IPS-NIHi7 (cell line): Measurements from ENCODE around the gene MACROD1.
A peak's percentile ranks its signal among the peaks of the same experiment; 100 is the strongest.

ENCODE experiments used
- DNase-seq: peaks from one replicate; pipeline ENCODE4 v3.0.0; 2012; ENCODE audit warnings: mixed read lengths; ENCODE audit errors: extremely low spot score

The MACROD1 gene

GRCh38 chr11:64152841-64153691 is 12.8 kb downstream of the MACROD1 start:
- DNase-seq, result peak; percentile 97

GRCh38 chr11:64151337-64151736 is 14.6 kb downstream of the MACROD1 start:
- no peak for DNase-seq

GRCh38 chr11:64150481-64151239 is 15.3 kb downstream of the MACROD1 start:
- no peak for DNase-seq

GRCh38 chr11:64150051-64150450 is 15.9 kb downstream of the MACROD1 start:
- no peak for DNase-seq

- DNase-seq, result no peak
Observed at GRCh38 chr11:64148917-64149617, 16.8 kb downstream of the MACROD1 start.

GRCh38 chr11:64148226-64148916 is 17.5 kb downstream of the MACROD1 start:
- peak; percentile 84 for DNase-seq

GRCh38 chr11:64146036-64146955 is 19.6 kb downstream of the MACROD1 start:
- peak; percentile 90 for DNase-seq

GRCh38 chr11:64144587-64145472 is 21.1 kb downstream of the MACROD1 start:
- DNase-seq, result no peak

GRCh38 chr11:64141081-64141783 is 24.7 kb downstream of the MACROD1 start:
- DNase-seq, result no peak

GRCh38 chr11:64140082-64140481 is 25.8 kb downstream of the MACROD1 start:
- no peak for DNase-seq

GRCh38 chr11:64139049-64139448 is 26.9 kb downstream of the MACROD1 start:
- DNase-seq, result no peak

- DNase-seq, result no peak
Observed at GRCh38 chr11:64138398-64138797, 27.5 kb downstream of the MACROD1 start.

GRCh38 chr11:64136765-64137441 is 29.0 kb downstream of the MACROD1 start:
- DNase-seq, result no peak

GRCh38 chr11:64135711-64136110 is 30.2 kb downstream of the MACROD1 start:
- no peak for DNase-seq

GRCh38 chr11:64134963-64135362 is 30.9 kb downstream of the MACROD1 start:
- no peak for DNase-seq

- DNase-seq, result no peak
Observed at GRCh38 chr11:64132982-64133705, 32.8 kb downstream of the MACROD1 start.

GRCh38 chr11:64132191-64132771 is 33.6 kb downstream of the MACROD1 start:
- DNase-seq, result no peak
